HG02763 (cell line): ENCODE data around the gene DNAJA4.

Source experiments
- ATAC-seq: cut with Tn5 transposase; IDR thresholded peaks from one replicate; pipeline ENCODE4 v1.9.1; 2021; ENCODE audit warnings: mild to moderate bottlenecking, moderate library complexity; ENCODE audit not compliant: unreplicated experiment

The DNAJA4 gene

GRCh38 chr15:78313383-78313782 lies 49.0 kb downstream of the DNAJA4 start:
- ATAC-seq: no peak

- no peak for ATAC-seq
Observed at GRCh38 chr15:78314181-78314581, 49.8 kb downstream of the DNAJA4 start.

- no peak for ATAC-seq
Observed at GRCh38 chr15:78315686-78316282, 51.4 kb downstream of the DNAJA4 start.

- ATAC-seq: no peak
Observed at GRCh38 chr15:78316283-78317083, 52.1 kb downstream of the DNAJA4 start.

- ATAC-seq: no peak
Observed at GRCh38 chr15:78317145-78317836, 52.9 kb downstream of the DNAJA4 start.

GRCh38 chr15:78319588-78319987 lies 55.2 kb downstream of the DNAJA4 start:
- ATAC-seq: no peak

GRCh38 chr15:78320183-78320582 lies 55.8 kb downstream of the DNAJA4 start:
- no peak for ATAC-seq

GRCh38 chr15:78321041-78321570 lies 56.7 kb downstream of the DNAJA4 start:
- no peak for ATAC-seq

- ATAC-seq: no peak
Observed at GRCh38 chr15:78321786-78322185, 57.4 kb downstream of the DNAJA4 start.

GRCh38 chr15:78322243-78322642 lies 57.9 kb downstream of the DNAJA4 start:
- no peak for ATAC-seq

- ATAC-seq: no peak
Observed at GRCh38 chr15:78322724-78323521, 58.6 kb downstream of the DNAJA4 start.

- no peak for ATAC-seq
Observed at GRCh38 chr15:78323693-78324092, 59.3 kb downstream of the DNAJA4 start.

- ATAC-seq: no peak
Observed at GRCh38 chr15:78324144-78324543, 59.8 kb downstream of the DNAJA4 start.

GRCh38 chr15:78325092-78325843 lies 60.9 kb downstream of the DNAJA4 start:
- ATAC-seq: no peak

GRCh38 chr15:78327466-78327865 lies 63.1 kb downstream of the DNAJA4 start:
- ATAC-seq: no peak

- no peak for ATAC-seq
Observed at GRCh38 chr15:78329625-78330024, 65.3 kb downstream of the DNAJA4 start.
